ENCODE measurements around the gene ZNF362. TPM values are rescaled to one million over a fixed set of nuclear protein-coding genes. Genes with fewer than 3 reads are reported as not detected.
A peak's percentile ranks its signal among the peaks of the same experiment; 100 is the strongest.

The ZNF362 gene
- total and polyA plus RNA-seq, 2 of the 13 experiments (the other 11 are each of a cell fraction or from before 2014, with no cell fraction given) = 8.3 to 14.2 TPM

DNA sequence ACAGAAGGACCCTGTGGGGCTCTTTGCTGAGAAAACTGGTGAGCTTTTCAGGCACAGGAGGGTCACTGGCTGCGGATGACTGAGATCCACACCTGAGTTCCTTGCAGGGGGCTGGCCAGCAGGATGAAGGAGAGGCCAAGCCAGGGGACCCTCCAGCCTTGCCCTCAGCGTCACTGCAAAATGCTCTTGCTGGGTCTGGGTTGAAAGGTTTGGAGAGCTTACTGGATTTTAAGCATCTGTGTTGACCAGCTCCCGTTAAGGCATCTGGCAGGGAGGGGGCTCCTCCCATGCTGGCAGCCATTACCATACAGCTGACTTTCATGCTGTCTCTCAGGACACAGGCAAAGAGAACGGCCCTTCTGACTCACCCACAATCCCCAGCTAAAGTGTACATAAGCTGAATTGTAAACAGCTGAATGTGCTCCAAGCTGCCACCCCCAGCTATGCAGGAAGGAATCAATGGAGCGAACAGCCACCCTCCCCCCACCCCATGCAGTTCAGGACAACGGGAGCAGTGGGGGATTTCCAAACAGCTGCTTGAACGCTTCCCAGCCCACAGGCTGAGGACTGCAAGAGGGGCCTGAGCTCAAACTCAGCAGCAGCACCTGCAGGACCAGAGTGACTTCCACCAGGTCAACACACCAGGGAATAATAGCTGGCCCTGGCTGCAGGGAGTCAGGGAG lies 85.9 kb downstream of the ZNF362 start (continued):
- TF ChIP-seq, protein P1, sequence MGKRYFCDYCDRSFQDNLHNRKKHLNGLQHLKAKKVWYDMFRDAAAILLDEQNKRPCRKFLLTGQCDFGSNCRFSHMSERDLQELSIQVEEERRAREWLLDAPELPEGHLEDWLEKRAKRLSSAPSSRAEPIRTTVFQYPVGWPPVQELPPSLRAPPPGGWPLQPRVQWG (CRISPR knock-in tag; IDR thresholded peaks at IDR 0.05; ENCODE audit: borderline replicate concordance, low read depth) = no peak
- TF ChIP-seq, protein P2, sequence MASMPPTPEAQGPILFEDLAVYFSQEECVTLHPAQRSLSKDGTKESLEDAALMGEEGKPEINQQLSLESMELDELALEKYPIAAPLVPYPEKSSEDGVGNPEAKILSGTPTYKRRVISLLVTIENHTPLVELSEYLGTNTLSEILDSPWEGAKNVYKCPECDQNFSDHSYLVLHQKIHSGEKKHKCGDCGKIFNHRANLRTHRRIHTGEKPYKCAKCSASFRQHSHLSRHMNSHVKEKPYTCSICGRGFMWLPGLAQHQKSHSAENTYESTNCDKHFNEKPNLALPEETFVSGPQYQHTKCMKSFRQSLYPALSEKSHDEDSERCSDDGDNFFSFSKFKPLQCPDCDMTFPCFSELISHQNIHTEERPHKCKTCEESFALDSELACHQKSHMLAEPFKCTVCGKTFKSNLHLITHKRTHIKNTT (CRISPR knock-in tag; IDR thresholded peaks at IDR 0.05) = no peak
- TF ChIP-seq ZNF263 (CRISPR knock-in tag; IDR thresholded peaks at IDR 0.05) = peak; percentile 42; the same call in 1 of the 2 replicates
- no peak for TF ChIP-seq CHCHD3 (CRISPR knock-in tag; IDR thresholded peaks at IDR 0.05)
- TF ChIP-seq ZNF354B (CRISPR knock-in tag; IDR thresholded peaks at IDR 0.05) = no peak
- TF ChIP-seq, protein P3, sequence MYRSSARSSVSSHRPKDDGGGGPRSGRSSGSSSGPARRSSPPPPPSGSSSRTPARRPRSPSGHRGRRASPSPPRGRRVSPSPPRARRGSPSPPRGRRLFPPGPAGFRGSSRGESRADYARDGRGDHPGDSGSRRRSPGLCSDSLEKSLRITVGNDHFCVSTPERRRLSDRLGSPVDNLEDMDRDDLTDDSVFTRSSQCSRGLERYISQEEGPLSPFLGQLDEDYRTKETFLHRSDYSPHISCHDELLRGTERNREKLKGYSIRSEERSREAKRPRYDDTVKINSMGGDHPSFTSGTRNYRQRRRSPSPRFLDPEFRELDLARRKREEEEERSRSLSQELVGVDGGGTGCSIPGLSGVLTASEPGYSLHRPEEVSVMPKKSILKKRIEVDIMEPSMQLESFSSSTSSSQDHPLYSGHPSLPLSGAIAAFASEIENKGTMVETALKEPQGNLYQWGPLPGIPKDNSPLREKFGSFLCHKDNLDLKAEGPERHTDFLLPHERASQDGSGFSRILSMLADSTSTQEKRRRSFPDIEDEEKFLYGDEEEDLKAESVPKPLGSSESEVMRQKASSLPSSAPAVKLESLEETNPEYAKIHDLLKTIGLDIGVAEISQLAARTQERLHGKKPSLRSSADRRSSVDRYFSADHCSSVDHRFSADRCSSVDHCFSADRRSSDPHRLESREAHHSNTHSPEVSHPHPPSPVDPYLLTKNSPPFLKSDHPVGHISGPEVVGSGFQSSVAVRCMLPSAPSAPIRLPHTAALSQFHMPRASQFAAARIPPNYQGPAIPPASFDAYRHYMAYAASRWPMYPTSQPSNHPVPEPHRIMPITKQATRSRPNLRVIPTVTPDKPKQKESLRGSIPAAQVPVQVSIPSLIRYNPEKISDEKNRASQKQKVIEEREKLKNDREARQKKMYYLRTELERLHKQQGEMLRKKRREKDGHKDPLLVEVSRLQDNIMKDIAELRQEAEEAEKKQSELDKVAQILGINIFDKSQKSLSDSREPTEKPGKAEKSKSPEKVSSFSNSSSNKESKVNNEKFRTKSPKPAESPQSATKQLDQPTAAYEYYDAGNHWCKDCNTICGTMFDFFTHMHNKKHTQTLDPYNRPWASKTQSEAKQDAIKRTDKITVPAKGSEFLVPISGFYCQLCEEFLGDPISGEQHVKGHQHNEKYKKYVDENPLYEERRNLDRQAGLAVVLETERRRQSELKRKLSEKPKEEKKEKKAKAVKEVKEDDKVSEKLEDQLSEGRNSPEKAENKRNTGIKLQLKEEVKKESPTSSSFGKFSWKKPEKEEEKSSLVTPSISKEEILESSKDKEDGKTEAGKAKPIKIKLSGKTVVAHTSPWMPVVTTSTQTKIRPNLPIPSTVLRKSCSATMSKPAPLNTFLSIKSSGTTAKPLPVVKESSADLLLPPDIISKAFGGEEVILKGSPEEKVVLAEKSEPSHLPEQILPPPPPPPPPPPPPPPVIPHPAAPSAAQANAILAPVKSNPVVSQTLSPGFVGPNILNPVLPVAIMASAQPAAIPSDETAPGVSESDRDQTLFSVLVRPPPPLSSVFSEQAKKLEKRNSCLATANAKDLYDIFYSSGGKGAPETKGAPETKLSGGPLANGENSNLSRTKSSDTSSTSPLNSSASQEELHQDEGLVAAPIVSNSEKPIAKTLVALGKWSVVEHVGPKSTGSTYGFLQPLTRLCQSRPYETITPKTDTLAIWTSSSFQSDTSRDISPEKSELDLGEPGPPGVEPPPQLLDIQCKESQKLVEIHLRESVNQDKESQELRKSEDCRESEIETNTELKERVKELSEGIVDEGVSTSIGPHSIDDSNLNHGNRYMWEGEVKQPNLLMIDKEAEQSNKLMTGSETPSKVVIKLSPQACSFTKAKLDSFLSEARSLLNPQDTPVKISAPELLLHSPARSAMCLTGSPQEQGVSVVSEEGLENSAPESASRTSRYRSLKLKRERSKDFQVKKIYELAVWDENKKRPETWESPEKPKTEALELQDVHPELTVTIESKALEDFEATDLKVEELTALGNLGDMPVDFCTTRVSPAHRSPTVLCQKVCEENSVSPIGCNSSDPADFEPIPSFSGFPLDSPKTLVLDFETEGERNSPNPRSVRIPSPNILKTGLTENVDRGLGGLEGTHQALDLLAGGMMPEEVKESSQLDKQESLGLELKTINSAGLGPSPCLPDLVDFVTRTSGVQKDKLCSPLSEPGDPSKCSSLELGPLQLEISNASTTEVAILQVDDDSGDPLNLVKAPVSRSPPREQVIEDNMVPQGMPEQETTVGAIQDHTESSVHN (CRISPR knock-in tag; IDR thresholded peaks at IDR 0.05) = 0 out of 2 replicates have a peak, but pooled peaks have one; percentile 80
- no peak for TF ChIP-seq ZFP36L2 (CRISPR knock-in tag; IDR thresholded peaks at IDR 0.05)
- peak; percentile 63 for TF ChIP-seq POLR2G (IDR thresholded peaks at IDR 0.05; ENCODE audit: low read depth, low read length)
- peak; percentile 94 for TF ChIP-seq ZNF331 (CRISPR knock-in tag; IDR thresholded peaks at IDR 0.05)
- 0 out of 2 replicates have a peak, but pooled peaks have one; percentile 30 for TF ChIP-seq ZNF232 (CRISPR knock-in tag; IDR thresholded peaks at IDR 0.05; ENCODE audit: borderline replicate concordance)
- TF ChIP-seq ZSCAN12 (CRISPR knock-in tag; IDR thresholded peaks at IDR 0.05) = no peak
- TF ChIP-seq, protein P4, sequence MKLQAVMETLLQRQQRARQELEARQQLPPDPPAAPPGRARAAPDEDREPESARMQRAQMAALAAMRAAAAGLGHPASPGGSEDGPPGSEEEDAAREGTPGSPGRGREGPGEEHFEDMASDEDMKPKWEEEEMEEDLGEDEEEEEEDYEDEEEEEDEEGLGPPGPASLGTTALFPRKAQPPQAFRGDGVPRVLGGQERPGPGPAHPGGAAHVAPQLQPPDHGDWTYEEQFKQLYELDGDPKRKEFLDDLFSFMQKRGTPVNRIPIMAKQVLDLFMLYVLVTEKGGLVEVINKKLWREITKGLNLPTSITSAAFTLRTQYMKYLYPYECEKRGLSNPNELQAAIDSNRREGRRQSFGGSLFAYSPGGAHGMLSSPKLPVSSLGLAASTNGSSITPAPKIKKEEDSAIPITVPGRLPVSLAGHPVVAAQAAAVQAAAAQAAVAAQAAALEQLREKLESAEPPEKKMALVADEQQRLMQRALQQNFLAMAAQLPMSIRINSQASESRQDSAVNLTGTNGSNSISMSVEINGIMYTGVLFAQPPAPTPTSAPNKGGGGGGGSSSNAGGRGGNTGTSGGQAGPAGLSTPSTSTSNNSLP (IDR thresholded peaks at IDR 0.05; ENCODE audit: low read depth, low read length) = peak; percentile 83
- no peak for TF ChIP-seq ZNF17 (CRISPR knock-in tag; IDR thresholded peaks at IDR 0.05)
- peak; percentile 98 for TF ChIP-seq FOXK2 (IDR thresholded peaks at IDR 0.05)
- no peak for TF ChIP-seq MBD4 (IDR thresholded peaks at IDR 0.05; ENCODE audit: borderline replicate concordance, low read length)
- no peak for TF ChIP-seq SRSF1 (optimal IDR thresholded peaks at IDR 0.05; ENCODE audit: low read depth, low read length)
- TF ChIP-seq, protein P5, sequence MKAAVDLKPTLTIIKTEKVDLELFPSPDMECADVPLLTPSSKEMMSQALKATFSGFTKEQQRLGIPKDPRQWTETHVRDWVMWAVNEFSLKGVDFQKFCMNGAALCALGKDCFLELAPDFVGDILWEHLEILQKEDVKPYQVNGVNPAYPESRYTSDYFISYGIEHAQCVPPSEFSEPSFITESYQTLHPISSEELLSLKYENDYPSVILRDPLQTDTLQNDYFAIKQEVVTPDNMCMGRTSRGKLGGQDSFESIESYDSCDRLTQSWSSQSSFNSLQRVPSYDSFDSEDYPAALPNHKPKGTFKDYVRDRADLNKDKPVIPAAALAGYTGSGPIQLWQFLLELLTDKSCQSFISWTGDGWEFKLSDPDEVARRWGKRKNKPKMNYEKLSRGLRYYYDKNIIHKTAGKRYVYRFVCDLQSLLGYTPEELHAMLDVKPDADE (CRISPR knock-in tag; IDR thresholded peaks at IDR 0.05) = no peak

Data from HepG2 (cell line).